HG03097 (cell line): Measurements from ENCODE around the gene MACF1.
A peak's percentile ranks its signal among the peaks of the same experiment; 100 is the strongest.

Experiments
- ATAC-seq: cut with Tn5 transposase; IDR thresholded peaks from one replicate; pipeline ENCODE4 v1.9.1; 2021; ENCODE audit not compliant: unreplicated experiment, low FRiP score

Gene MACF1

DNA sequence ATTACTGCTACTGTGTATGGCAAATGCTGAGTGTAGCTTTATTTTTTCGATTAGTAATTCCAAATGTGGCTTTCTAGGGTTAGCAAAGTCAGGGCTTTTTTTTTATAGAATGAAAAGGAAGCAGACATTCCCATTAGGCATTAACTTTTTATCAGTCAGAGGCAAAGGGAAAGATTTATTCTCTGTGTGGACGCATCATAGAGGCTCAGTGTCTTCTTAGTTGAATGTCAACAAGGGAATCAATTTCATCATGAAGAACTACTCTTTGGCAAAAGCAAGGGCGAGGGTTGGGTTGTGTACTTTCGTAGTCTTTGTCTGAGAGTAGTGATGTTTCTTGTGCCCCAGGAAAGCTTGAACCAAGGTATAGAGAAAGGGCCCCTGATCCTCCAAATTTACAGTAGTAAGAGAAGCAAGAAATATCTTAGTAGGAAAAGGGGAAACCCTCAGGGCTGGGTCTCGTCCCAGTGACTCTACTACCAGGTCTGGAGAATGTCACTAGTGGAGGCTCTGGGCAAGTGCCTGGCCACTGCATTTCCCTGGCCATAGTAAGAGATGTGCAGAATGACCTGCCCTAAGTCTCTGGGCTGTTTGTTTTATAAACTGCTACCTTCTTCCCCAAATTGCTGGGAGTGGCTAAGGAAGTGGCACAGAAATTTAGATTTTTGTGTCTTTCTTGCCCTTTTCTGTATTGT is 30.0 kb upstream of the MACF1 start:
- ATAC-seq: no peak

DNA sequence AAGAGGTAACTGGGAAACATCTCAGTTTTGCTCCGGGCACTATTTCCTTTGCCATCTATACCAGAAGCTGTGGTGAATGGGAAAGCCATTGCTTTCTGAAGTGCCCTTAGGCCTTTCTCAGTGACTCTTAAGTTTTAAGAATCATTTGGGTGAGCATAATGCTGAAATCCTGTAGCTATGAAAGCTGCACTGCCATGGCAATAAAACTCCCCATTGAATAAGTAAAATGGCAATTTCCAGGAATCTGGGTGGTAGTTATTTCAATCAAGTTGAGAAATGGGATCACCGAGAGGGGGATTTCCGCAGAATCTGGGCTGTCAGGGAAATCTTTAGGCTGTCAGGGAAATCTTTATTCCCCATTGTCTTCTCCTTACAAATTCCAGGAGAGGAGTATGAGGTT is 26.8 kb upstream of the MACF1 start:
- ATAC-seq: no peak

DNA sequence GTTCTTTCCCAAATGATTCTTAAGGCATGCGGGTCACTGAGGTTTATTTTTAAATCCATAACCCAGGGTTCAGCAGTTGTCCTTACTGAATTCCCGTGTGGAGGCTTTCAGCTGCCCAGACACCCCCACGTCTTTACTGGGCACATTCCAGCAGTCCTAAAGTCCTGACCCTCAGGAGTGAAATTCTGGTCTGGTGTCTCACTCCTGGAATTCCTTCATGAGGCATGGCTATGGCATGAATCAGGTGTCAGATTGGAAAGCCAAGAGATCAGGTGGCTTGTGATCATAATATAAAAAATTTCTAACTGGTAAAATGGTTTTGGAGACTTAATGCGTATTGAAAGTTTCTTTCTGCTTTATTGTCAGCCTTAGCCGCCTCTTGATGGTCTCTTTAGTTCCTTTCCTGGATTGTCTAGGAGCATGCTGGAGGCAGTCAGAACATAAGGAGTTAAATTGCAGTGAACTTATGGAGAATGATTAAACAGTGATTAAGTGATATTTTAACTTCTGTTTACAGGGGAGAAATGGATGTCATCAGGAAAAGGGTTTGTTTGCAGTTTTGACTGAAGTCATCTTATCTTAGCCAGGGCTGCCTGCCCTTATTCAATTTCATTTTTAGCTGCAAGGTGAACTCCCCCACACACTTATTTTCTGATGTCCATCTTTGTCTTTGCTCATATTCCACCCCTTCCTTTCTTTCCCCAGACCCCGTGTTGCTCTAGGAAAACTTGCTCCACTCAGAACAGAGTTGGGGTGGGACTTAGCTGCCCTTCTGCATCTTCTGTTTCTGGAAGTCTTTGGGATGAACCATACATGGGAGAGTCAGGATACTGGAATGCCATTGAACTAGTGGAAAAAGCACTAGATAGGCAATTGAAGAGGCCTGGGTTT is 25.7 kb upstream of the MACF1 start:
- no peak for ATAC-seq

DNA sequence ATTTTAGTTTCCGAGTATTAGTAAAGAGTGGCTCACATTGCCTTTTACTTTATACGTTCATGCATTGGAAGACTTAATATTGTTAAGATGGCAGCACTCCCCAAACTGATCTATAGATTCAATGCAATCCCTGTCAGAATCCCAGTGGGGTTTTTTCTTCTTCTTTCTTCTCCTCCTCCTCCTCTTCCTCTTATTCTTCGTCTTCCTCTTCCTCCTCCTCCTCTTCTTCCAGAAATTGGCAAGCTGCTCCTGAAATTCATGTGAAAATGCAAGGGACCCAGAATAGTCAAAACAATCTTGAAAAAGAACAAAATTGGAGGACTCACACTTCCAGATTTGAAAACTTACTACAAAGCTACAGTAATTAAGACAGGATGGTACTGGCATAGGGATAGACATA is 23.2 kb upstream of the MACF1 start:
- ATAC-seq: no peak

DNA sequence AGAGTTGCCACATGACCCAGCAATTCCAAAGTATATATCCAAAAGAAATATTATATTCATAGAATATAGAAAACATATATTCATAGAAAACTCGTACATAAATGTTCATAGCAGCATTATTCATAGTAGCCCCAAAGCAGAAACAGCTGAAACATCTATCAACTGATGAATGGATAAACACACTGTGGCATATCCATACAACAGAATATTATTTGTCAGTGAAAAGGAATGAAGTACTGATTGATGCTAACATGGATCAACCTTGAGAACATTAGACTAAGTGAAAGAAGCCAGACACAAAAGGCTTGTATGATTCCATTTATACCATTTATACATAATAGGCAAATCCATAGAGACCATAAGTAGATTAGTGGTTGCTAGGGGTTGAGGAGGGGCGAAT is 21.7 kb upstream of the MACF1 start:
- ATAC-seq: no peak

DNA sequence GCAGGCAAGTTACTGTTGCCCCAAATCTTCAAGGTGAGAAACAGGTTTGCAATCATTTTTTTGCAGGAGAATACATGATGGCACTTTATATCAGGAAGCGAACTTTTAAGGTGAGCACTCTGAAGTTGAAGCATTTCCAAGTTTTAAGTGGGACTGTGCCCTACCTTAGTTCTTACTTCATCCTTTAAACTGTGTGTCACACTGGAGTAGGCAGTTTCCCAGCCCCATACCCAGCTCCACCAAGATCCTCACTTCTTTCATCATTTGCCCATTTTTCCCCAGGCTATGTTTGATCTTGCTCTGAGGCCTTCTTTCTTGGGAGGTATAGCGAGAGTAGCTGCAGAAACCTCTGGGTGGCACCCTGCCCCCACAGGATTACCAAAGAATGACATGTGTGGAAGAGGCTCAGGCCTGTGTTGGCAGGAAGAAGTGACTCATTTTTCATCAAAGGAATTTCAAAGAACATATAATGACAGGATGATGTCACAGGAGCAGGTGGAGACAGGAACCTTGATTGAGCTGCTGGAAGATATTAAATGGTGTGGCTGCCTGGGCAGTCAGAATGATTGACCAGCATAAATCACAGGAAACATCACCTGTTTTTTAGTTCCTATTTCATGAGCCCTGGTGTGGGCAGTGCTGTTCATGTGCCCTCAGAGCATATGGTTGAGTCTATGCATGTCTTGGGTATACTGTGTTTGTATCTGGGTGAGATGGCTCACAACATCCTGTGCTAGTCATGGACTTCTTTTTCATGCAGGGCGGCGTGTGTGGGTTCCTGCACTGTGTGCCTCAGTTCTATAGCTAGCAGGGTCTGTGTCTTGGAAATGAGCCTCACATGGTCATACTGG is 20.8 kb upstream of the MACF1 start:
- no peak for ATAC-seq

DNA sequence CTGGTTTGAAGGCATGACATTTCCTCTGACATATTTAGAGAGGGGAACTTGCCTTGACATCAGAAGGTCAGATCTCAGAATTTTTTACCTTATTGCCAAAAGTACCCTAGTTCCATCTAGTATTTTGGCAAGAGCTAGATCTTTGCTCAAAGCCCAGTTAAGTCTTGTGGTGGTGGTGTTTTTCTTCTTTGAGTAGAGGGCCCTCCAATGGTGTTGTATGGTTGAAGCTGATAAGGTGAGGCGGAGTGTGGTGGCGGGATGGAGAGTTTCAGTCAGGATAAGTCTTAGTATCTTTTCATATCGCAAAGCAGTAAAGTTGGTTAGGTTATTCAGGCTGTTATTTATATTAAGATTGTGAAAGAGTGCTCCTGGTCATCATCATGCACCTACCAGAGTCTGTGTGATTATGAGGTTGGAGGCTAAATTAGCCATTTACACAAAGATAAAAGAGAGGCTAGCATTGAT is 20.1 kb upstream of the MACF1 start:
- ATAC-seq: no peak

DNA sequence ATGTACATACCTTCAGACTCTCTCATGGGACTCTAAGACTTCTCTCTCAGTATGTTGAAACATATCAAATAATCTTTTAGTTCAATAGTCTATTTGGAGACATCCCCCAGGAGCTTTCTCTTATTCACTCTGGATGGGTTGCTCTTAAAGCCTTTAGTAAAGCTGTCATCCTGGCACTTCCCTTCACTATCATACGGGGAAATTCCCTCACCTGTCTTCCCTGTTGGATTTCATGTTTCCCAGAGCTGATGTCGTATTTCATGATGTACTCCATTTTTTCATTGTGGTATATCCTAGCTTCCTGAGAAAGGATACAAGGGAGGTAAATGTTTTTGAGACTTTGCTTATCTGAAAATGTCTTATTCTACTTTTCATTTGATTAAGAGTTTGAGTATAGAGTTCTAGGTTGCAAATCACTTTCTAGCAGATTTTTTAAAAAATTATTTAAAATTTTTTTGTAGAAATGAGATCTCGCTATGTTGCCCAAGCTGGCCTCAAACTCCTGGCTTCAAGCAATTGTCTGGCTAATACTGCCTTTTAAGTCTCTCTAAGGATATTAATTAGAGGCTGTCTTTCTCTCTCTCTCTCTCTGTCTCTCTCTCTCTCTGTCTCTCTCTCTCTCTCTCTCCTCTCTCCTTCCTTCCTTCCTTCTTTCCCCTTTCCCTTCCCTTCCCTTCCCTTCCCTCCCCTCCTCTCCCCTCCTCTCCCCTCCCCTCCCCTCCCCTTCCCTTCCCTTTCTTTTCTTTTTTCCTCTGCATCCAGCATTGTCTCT is 17.0 kb upstream of the MACF1 start:
- no peak for ATAC-seq

DNA sequence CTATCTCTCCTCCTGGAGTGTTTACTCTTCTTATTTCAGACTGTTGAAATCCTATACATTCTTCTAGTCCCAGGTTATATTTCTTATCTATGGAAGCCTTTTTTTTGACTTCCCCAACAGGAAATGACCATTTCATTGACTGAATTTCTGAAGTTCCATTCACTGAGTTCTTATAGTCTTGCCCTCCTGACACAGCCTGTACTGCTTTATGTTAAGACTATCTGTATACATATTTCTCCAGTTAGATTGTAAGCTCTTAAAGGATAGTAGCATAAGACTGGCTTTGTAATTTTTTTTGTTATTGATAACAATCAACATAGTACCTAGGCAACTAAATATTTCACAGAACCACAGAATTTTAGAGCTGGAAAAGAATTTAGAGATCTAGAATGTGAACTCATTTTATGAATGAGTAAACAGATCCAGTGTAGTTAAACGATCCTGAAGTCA is 14.9 kb upstream of the MACF1 start:
- ATAC-seq: no peak

DNA sequence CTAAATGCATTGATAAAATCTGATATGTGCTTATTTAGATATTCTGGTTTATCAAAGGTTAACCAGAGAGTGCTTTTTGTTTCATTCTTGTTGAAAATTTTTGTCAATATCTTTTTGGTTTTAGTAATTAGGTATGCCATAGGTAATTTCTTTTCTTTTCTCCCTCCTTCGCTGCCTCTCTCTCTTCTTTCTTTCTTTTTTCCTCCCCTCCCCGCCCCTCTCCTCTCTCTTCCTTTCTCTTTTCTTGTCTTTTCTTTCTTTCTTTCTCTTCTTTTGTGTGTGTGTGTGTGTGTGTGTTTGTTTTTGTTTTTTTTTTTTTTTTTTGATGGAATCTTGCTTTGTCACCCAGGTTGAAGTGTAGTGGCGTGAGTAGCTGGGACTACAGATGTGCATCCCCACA is 14.4 kb upstream of the MACF1 start:
- no peak for ATAC-seq

DNA sequence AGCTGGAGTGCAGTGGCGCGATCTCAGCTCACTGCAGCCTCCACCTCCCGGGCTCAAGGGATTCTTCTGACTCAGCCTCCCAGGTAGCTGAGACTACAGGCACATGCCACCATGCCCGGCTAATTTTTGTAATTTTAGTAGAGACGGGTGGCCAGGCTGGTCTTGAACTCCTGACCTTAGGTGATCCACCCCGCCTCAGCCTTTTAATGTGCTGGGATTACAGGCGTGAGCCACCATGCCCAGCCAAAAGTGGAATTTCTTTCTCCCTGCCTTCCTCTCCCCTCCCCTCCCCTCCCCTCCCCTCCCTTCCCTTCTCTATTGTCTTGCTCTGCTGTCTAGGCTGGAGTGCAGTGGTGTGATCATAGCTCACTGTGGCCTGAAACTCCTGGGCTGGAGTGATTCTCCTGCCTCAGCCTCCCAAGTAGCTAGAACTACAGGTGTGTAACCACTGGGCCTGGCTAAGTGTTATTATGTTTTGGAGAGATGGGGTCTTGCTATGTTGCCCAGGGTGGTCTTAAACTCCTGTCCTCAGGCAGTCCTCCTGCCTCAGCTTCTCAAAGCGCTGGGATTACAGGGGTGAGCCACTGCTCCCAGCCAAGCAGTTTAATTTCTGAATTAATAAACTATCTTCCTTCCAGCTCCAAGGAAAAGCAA is 10.0 kb upstream of the MACF1 start:
- ATAC-seq: no peak

DNA sequence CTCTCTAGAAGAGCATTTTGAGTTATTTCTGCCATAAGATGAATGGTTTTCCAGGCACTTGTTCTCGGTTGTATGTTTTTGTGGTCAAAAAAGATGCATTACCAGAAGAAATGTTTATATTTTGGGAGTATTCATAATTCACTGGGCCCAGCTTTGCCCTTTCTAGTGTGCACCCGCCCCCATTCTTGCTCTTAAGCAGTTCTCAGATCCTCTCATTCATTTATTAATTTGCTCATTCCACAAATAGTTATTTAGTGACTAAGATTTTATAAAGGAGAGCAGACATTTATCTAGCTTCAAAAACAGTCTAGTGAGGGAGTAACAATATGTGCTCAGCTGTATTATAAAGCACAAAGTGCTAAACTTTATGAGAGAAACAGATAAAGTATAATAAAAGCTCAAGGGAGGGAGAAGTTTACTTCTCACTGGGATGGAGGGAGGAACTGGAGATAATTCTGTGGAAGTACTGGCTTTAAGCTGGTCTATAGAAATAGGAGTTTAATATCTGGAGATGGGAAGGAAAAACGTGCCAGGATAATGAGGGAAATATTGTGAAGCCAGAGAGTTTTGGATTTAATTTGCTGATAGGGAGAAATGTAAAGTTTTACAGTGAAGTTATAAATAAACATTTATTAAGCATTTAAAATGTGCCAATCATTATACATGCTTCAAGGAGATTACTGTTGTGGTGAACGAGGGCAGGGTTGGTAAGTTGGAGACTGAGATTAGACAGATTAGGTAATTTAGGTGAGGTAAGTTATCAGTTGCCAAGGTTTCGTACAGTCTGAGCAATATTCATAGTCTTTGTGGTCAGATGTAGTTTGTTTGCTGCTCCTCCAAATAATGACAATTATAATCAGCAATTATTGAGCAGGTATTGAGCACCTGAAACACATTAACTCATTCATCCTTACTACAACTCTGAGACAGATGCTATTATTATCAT is 9.1 kb upstream of the MACF1 start:
- no peak for ATAC-seq

DNA sequence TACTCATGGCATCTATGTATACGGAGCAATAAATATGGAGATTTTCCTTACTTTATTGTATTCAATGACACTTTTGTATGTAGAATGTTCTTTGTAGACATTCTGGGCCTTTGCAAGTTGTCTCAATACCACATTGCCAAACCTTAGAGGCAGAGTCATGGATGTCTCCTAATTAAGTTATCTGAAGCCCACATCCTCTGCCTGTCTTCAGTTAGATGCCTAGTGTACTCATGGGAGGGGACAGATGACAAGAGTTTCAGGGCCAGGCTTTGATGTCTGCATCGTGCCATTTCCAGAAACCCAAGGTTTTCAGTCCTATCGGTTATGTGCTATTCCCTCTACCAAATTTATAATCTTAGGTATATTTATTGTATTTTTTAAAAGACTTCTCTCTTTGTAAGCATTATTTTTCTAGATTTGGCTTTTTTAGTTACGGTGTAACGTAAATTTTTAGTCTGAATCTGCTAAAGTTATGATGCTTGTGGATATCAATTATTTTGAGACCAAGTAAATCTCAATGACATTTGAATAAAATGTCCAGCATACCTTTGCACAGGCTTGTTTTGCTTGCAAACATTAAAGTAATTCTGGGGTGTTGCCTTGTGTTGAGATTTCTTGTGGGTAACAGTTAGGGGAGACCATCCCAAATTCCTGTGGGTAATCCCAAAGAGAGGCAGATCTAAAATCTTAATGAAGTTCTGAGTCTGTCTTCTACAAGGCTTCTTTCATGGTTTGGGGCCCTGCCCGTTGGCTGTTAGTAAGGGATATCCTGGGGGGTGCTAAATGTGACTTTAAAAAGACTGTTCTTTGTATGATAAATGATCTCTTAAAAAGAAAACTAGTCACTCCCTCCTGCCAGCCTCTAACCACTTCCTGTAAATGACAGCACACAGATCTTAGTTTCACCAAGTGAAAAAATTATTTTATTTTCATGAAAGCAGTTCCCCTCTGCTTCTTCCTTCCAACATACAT is 8.0 kb upstream of the MACF1 start:
- ATAC-seq: peak; percentile 43

DNA sequence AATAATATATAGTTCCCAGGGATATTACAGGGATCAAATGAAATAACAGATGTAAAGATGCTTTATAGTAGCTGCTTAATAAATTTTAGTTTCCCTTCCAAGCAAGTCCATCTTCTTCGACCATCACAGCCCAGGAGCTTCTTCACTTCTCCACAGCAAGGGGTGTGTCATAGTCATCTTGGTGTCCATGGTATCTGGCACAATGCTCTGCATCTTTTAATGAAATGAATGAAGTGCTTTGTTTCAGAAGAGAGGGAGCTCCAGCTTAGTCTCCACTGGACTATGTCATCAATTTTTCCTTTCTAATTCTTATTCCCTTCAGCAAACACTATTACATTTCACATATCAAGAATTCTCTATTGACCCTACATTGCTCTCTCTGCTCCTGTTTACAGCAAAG is 4.9 kb upstream of the MACF1 start:
- no peak for ATAC-seq

DNA sequence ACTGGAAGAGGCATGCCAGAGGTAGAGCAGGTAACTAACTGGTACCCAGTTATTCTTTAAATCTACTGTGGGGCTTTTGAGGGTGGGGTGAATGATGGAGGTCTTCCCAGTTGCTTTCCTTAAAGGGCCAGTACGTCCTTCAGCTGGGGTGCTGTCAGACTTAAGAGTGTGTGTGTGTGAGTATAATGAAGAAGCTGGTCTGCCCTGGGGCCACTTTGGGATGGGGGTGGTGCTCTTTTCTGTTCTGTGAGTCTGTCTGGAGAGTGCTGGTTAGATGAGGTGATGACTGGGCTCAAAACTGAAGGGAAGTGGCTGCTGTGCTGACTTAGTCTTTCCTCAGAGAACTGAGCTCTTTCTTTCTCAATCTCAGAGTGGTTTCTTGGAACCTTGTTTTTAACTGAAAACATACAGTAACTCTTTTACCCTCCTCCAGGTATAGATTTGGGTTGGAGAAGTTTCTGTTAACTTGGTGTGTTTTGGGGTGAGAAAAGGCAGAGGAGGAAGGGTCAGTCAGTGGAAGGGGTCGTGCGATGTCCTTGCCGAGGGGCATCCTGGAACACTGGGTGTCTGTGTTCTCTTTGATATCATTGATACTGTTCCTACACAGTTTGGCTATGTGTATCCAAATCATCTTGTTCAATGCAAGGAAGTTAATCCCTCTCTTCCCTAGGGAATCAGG is 746 bp downstream of the MACF1 start:
- no peak for ATAC-seq

DNA sequence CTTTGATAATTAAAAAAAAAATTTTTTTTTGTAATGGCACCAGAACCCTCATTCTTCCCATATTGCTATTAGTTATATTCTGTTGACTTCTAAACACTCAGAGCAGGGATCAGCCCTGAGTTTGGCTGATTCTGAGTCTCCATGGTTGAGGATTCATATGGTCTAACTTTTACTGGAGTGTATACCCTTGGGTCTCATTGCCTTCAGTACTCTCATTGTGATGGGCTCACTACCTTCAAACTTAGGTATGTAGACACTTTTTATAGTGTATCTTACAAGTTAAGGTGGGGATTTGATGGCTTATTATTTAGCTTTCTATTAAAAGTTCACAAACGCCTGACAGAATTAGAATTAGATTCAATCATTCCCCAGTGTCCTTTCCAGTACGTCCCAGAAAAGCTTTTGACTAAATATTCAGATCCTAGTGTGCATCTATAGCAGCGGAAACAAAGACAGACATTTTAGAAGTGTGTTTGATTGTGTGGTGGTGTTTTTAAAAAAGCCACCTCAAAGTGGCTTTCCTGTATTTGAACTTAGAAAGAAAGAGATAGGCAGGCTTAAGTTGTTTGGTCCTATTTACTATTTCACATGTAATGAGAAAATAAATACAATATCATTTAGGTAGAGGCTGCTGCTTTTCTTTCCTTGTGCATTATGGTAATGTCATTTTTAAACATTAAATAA is 1.4 kb downstream of the MACF1 start:
- ATAC-seq: no peak
